Measurements from ENCODE around the gene THSD7B. TPM values are rescaled to one million over a fixed set of nuclear protein-coding genes. Genes with fewer than 3 reads are reported as not detected.

The THSD7B gene
- total and polyA plus RNA-seq, 2 of the 8 experiments (the other 6 are each of a cell fraction or from before 2014, with no cell fraction given), result 0.60 to 2.9 TPM

DNA sequence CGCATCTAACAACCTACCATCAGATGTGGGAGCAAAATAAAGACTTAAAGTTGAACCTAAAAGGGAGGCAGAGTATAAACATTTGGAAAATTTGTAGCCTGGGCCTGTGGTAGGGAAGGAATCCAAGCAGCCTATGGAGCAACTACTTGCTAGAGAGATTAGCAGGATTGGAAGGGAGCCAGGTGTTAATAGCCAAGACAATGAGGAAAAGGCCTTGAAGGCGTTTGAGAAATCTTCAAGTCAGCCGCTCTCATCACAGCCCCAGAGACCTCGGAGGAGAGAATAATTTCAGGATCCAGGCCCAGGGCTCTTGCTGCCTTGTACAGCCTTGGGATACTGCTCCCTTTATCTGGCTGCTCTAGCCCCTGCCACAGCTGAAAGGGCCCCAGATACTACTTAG lies 219.7 kb downstream of the THSD7B start:
- Histone ChIP-seq H3K9me3 (ENCODE audit: insufficient read depth in 2 of 2, low read depth in 1 of 2, low read length in 1 of 2) (no peaks in the 10 kb centered on the region), H3K4me1 (replicated peaks in 1 of 4; ENCODE audit: control insufficient read depth in 3 of 4, insufficient read depth in 4 of 4, low read length in 3 of 4) (no peaks in the 10 kb centered on the region), H3K27me3 (replicated peaks in 1 of 4; ENCODE audit: control insufficient read depth in 3 of 4, extremely low read depth in 1 of 4, insufficient read depth in 3 of 4, low read length in 3 of 4) (no peaks in the 10 kb centered on the region), H4K20me1 (replicated peaks in 1 of 2; ENCODE audit: control insufficient read depth in 1 of 2, insufficient read depth in 2 of 2, low read length in 2 of 2) (no peaks in the 10 kb centered on the region), H2AFZ (ENCODE audit: low read length) (no peak overlapping the region), H3K27ac (ENCODE audit: low read depth, low read length) (no peak overlapping the region), H3K4me2 (ENCODE audit: insufficient read depth in 1 of 2, low read depth in 2 of 2, low read length in 2 of 2) (no peak overlapping the region), H4K8ac (ENCODE audit: extremely low read depth, insufficient read depth, low read length) (no peak overlapping the region), H3K56ac (replicated peaks; ENCODE audit: insufficient read length, low read depth, low read length) (no peak overlapping the region), H2AK5ac (ENCODE audit: low read depth, low read length) (no peak overlapping the region), H3K14ac (ENCODE audit: insufficient read length) (no peak overlapping the region), H3K9ac (replicated peaks in 1 of 4; ENCODE audit: extremely low read depth in 1 of 4, low read depth in 3 of 4, low read length in 3 of 4) (no peak overlapping the region), H3K23ac (ENCODE audit: insufficient read length) (no peak overlapping the region), H2BK5ac (ENCODE audit: low read depth, low read length) (no peak overlapping the region), H4K91ac (replicated peaks; ENCODE audit: insufficient read length, low read length) (no peak overlapping the region), H3K23me2 (ENCODE audit: low read depth, low read length) (peaks cover 1% of the 10 kb centered on the region; the same call in 1 of the 2 replicates), H2BK15ac (ENCODE audit: low read length) (no peak overlapping the region), H3K4me3 (ENCODE audit: extremely low read depth in 1 of 4, insufficient read depth in 2 of 4, low read depth in 3 of 4, low read length in 4 of 4) (no peak overlapping the region), H2BK120ac (replicated peaks; ENCODE audit: low read depth, low read length) (no peak overlapping the region), H2BK20ac (ENCODE audit: low read length) (no peak overlapping the region), H3K18ac (ENCODE audit: extremely low read depth, low read length) (no peak overlapping the region), H3K79me2 (ENCODE audit: control insufficient read depth in 1 of 2, insufficient read depth in 2 of 2, low read length in 2 of 2) (no peaks in the 10 kb centered on the region), H3K36me3 (ENCODE audit: control insufficient read depth in 2 of 4, insufficient read depth in 4 of 4, low read length in 3 of 4) (no peaks in the 10 kb centered on the region), H4K5ac (ENCODE audit: insufficient read length, low read depth, low read length) (no peak overlapping the region), H3K79me1 (ENCODE audit: low read depth, low read length) (no peaks in the 10 kb centered on the region), H2BK12ac (ENCODE audit: low read depth, low read length) (no peak overlapping the region), H3K4ac (replicated peaks; ENCODE audit: insufficient read length, low read depth, low read length) (no peak overlapping the region)
- TF ChIP-seq CEBPB (IDR thresholded peaks at IDR 0.05; ENCODE audit: low read depth, low read length), result no peak
- no peak for TF ChIP-seq RXRA (IDR thresholded peaks at IDR 0.05; ENCODE audit: insufficient read depth, low read depth, low read length)
- no peak for TF ChIP-seq SRF (IDR thresholded peaks at IDR 0.05; ENCODE audit: low read depth, low read length)
- no peak for TF ChIP-seq TBP (IDR thresholded peaks at IDR 0.05; ENCODE audit: low read depth, low read length)
- no peak for TF ChIP-seq YY1 (IDR thresholded peaks at IDR 0.05; ENCODE audit: low read depth, low read length)
- TF ChIP-seq KDM5A (IDR thresholded peaks at IDR 0.05; ENCODE audit: low read length), result no peak
- TF ChIP-seq FOSL1 (IDR thresholded peaks at IDR 0.05; ENCODE audit: insufficient read depth, low read depth, low read length), result no peak
- no peak for TF ChIP-seq SP2 (IDR thresholded peaks at IDR 0.05; ENCODE audit: low read length)
- TF ChIP-seq SIN3A (conservative IDR thresholded peaks at IDR 0.05 in 1 of 2, IDR thresholded peaks at IDR 0.05 in 1 of 2; ENCODE audit: low read depth in 1 of 2, low read length in 2 of 2), result no peak
- no peak for TF ChIP-seq SIX5 (IDR thresholded peaks at IDR 0.05; ENCODE audit: low read depth, low read length)
- no peak for TF ChIP-seq CBX8 (IDR thresholded peaks at IDR 0.05; ENCODE audit: borderline replicate concordance, low read depth, low read length)
- TF ChIP-seq ZNF274 (IDR thresholded peaks at IDR 0.05; ENCODE audit: borderline replicate concordance, extremely low read depth, low read length), result no peak
- TF ChIP-seq, protein P1, sequence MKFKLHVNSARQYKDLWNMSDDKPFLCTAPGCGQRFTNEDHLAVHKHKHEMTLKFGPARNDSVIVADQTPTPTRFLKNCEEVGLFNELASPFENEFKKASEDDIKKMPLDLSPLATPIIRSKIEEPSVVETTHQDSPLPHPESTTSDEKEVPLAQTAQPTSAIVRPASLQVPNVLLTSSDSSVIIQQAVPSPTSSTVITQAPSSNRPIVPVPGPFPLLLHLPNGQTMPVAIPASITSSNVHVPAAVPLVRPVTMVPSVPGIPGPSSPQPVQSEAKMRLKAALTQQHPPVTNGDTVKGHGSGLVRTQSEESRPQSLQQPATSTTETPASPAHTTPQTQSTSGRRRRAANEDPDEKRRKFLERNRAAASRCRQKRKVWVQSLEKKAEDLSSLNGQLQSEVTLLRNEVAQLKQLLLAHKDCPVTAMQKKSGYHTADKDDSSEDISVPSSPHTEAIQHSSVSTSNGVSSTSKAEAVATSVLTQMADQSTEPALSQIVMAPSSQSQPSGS (IDR thresholded peaks at IDR 0.05; ENCODE audit: low read length), result no peak
- WGBS, 2 experiments (ENCODE audit: extremely low coverage in 1 of 2, insufficient coverage in 1 of 2, insufficient read length in 1 of 2, insufficient replicate concordance in 2 of 2, low coverage in 1 of 2, low lambda C conversion rate in 2 of 2, missing lambda C conversion rate in 1 of 2), result 100% methylated on average over 4 of the region's 4 CpGs; no CpG with 5 or more reads in 1 of the 2 experiments
- ChIA-PET CTCF (ENCODE audit: partially characterized antibody) (no interaction called here), POLR2A (ENCODE audit: partially characterized antibody) (no interaction called here)
- FAIRE-seq, result no peak
- no peak for DNase-seq (ENCODE audit: low read depth in 1 of 2, low spot score in 2 of 2)
